ENCODE results near the gene SUN2. TPM values are rescaled to one million over a fixed set of nuclear protein-coding genes. Genes with fewer than 3 reads are reported as not detected.

The SUN2 gene
- total and polyA plus RNA-seq, 2 of the 8 experiments (the other 6 are each of a cell fraction or from before 2014, with no cell fraction given): 5.1 to 10.5 TPM

DNA sequence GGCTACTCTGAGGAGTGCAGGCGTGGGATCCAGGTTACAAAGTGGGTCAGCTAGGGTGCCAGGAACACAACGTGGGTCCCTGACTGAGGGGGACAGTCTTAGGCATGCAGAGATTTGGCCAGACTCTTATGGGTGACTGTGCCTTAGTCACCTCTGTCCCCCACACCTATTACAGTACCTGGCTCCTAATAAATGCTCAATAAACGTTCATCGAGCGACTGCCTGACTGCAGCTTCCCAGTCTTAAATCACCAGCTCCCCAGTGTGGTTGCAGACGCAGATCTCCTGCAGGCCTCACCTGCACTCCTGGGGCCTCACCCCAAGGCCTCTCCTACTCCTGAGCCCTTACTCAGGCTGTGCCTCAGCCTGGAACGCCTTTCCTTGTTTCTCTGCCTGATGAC is 3.2 kb upstream of the SUN2 start:
- no peak overlapping the region for H4K8ac ChIP-seq (ENCODE audit: extremely low read depth, insufficient read depth, low read length)
- no peak for FAIRE-seq
- H3K23ac ChIP-seq (ENCODE audit: insufficient read length): no peak overlapping the region
- no peaks in the 10 kb centered on the region for H3K36me3 ChIP-seq (ENCODE audit: control insufficient read depth in 2 of 4, insufficient read depth in 4 of 4, low read length in 3 of 4)
- H3K79me2 ChIP-seq (ENCODE audit: control insufficient read depth in 1 of 2, insufficient read depth in 2 of 2, low read length in 2 of 2): no peaks in the 10 kb centered on the region
- peaks cover 22% of the 10 kb centered on the region; the same call in 1 of the 2 replicates for H3K23me2 ChIP-seq (ENCODE audit: low read depth, low read length)
- POLR2A ChIA-PET (ENCODE audit: partially characterized antibody): interaction anchor here (3.5 kb wide), 1 partner anchor 12 kb away, joined by 23 read pairs; no protein-coding TSS in a partner anchor
- CTCF ChIA-PET (ENCODE audit: partially characterized antibody): interaction anchor here (0.8 to 13.8 kb wide), 4 partner anchors 9 to 26 kb away, joined by 3 to 124 read pairs (median 24); no protein-coding TSS in a partner anchor
- H3K9ac ChIP-seq (replicated peaks in 1 of 4; ENCODE audit: extremely low read depth in 1 of 4, low read depth in 3 of 4, low read length in 3 of 4): no peak overlapping the region
- H4K5ac ChIP-seq (ENCODE audit: insufficient read length, low read depth, low read length): no peak overlapping the region
- no peak overlapping the region for H3K4me2 ChIP-seq (ENCODE audit: insufficient read depth in 1 of 2, low read depth in 2 of 2, low read length in 2 of 2)
- no peak overlapping the region for H2BK120ac ChIP-seq (replicated peaks; ENCODE audit: low read depth, low read length)
- no peak overlapping the region for H3K14ac ChIP-seq (ENCODE audit: insufficient read length)
- H3K4me1 ChIP-seq (replicated peaks in 1 of 4; ENCODE audit: control insufficient read depth in 3 of 4, insufficient read depth in 4 of 4, low read length in 3 of 4): peaks cover 4 to 12% (median 5%) of the 10 kb centered on the region in 4 experiments
- no peak overlapping the region for H2AK5ac ChIP-seq (ENCODE audit: low read depth, low read length)
- no peak overlapping the region for H3K27ac ChIP-seq (ENCODE audit: low read depth, low read length)
- H4K91ac ChIP-seq (replicated peaks; ENCODE audit: insufficient read length, low read length): no peak overlapping the region
- no peak overlapping the region for H2BK15ac ChIP-seq (ENCODE audit: low read length)
- DNase-seq (ENCODE audit: low read depth in 1 of 2, low spot score in 2 of 2): no peak
- H3K9me3 ChIP-seq (ENCODE audit: insufficient read depth in 2 of 2, low read depth in 1 of 2, low read length in 1 of 2): no peaks in the 10 kb centered on the region
- H3K4me3 ChIP-seq (ENCODE audit: extremely low read depth in 1 of 4, insufficient read depth in 2 of 4, low read depth in 3 of 4, low read length in 4 of 4): no peak overlapping the region
- no peak overlapping the region for H2BK12ac ChIP-seq (ENCODE audit: low read depth, low read length)
- H2BK20ac ChIP-seq (ENCODE audit: low read length): no peak overlapping the region
- peaks cover 0 to 6% of the 10 kb centered on the region in 2 experiments for H4K20me1 ChIP-seq (replicated peaks in 1 of 2; ENCODE audit: control insufficient read depth in 1 of 2, insufficient read depth in 2 of 2, low read length in 2 of 2)
- no peak overlapping the region for H3K18ac ChIP-seq (ENCODE audit: extremely low read depth, low read length)
- H3K56ac ChIP-seq (replicated peaks; ENCODE audit: insufficient read length, low read depth, low read length): no peak overlapping the region
- no peak overlapping the region for H3K4ac ChIP-seq (replicated peaks; ENCODE audit: insufficient read length, low read depth, low read length)
- no peak overlapping the region for H2BK5ac ChIP-seq (ENCODE audit: low read depth, low read length)
- no peaks in the 10 kb centered on the region for H3K79me1 ChIP-seq (ENCODE audit: low read depth, low read length)
- WGBS, 2 experiments (ENCODE audit: extremely low coverage in 1 of 2, insufficient coverage in 1 of 2, insufficient read length in 1 of 2, insufficient replicate concordance in 2 of 2, low coverage in 1 of 2, low lambda C conversion rate in 2 of 2, missing lambda C conversion rate in 1 of 2): 84% methylated on average over 7 of the region's 7 CpGs; no CpG with 5 or more reads in 1 of the 2 experiments
- H2AFZ ChIP-seq (ENCODE audit: low read length): no peak overlapping the region
- H3K27me3 ChIP-seq (replicated peaks in 1 of 4; ENCODE audit: control insufficient read depth in 3 of 4, extremely low read depth in 1 of 4, insufficient read depth in 3 of 4, low read length in 3 of 4): peaks cover 0 to 6% (median 4%) of the 10 kb centered on the region in 4 experiments; a peak in 5 of 7 replicates
- TF ChIP-seq JUND (IDR thresholded peaks at IDR 0.05; ENCODE audit: low read length) (no peak), TCF12 (IDR thresholded peaks at IDR 0.05; ENCODE audit: low read depth, low read length) (no peak), SIN3A (conservative IDR thresholded peaks at IDR 0.05 in 1 of 2, IDR thresholded peaks at IDR 0.05 in 1 of 2; ENCODE audit: low read depth in 1 of 2, low read length in 2 of 2) (no peak), KDM1A (IDR thresholded peaks at IDR 0.05; ENCODE audit: borderline replicate concordance, low read length) (no peak), CEBPB (IDR thresholded peaks at IDR 0.05; ENCODE audit: low read depth, low read length) (no peak), RNF2 (IDR thresholded peaks at IDR 0.05; ENCODE audit: borderline replicate concordance, low read depth, low read length, missing control alignments, poor library complexity, severe bottlenecking) (no peak), HDAC2 (IDR thresholded peaks at IDR 0.05; ENCODE audit: borderline replicate concordance in 1 of 2, low read depth in 2 of 2, low read length in 2 of 2) (no peak), CHD1 (IDR thresholded peaks at IDR 0.05; ENCODE audit: low read depth, low read length) (no peak)
- TF ChIP-seq, protein P1, sequence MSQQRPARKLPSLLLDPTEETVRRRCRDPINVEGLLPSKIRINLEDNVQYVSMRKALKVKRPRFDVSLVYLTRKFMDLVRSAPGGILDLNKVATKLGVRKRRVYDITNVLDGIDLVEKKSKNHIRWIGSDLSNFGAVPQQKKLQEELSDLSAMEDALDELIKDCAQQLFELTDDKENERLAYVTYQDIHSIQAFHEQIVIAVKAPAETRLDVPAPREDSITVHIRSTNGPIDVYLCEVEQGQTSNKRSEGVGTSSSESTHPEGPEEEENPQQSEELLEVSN (IDR thresholded peaks at IDR 0.05): no peak
